ENCODE results near the gene ACOT11.

The ACOT11 gene

GRCh38 chr1:54575605-54576290 lies 27.7 kb downstream of the ACOT11 start:
- TF ChIP-seq CTCF (conservative IDR thresholded peaks at IDR 0.05), result no peak
- H3K27ac ChIP-seq, result no peak overlapping the region

GRCh38 chr1:54577612-54578011 lies 29.6 kb downstream of the ACOT11 start:
- peak overlapping the region; percentile 56; the same call in 1 of the 2 replicates for H3K27ac ChIP-seq
- TF ChIP-seq CTCF (conservative IDR thresholded peaks at IDR 0.05), result no peak

GRCh38 chr1:54579337-54579781 lies 31.3 kb downstream of the ACOT11 start:
- no peak for TF ChIP-seq CTCF (conservative IDR thresholded peaks at IDR 0.05)
- H3K27ac ChIP-seq, result peak overlapping the region; percentile 51

GRCh38 chr1:54580856-54581550 lies 33.0 kb downstream of the ACOT11 start:
- TF ChIP-seq CTCF (conservative IDR thresholded peaks at IDR 0.05), result no peak
- peak overlapping the region; percentile 81 for H3K27ac ChIP-seq

- TF ChIP-seq CTCF (conservative IDR thresholded peaks at IDR 0.05), result no peak
- peak overlapping the region; percentile 81 for H3K27ac ChIP-seq
These were observed 33.6 kb downstream of the ACOT11 start for GRCh38 chr1:54581621-54582035.

DNA sequence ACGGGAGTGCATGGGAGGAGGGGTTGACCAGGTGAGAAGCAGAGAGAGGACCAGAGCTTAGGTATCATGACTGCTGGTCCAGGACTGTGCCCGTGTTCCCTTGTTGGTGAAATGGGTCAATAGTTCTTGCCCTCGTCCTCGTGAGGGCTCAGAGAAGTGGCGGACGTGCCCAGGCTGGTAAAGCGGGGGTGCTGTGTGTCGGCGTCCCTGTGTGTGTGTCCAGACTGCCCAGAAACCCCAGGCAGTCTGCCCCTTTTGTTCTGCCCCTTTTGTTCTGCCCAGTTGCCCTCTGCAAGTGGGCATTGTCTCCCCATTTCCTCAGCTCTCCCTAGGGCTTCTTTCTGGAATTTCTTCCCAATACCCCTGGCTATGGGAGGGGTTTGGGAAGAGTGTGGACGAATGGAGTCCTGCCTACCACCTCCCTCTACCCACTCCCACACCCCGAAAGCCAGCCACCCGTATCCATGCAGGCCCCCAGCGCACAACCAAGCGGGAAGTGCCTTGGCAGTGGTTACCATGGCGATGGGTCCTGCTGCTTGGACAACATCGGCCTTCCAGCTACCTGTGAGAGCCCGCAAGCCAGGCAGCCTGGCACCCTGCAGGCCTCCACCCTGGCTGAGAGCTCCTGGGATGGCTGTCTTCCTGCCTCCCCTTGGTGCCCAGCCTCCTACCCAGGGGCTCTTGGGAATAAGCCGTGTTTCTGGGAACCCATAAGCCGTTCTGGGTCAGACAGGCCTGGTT lies 34.7 kb downstream of the ACOT11 start:
- TF ChIP-seq CTCF (conservative IDR thresholded peaks at IDR 0.05), result no peak
- peak overlapping the region; percentile 81 for H3K27ac ChIP-seq

DNA sequence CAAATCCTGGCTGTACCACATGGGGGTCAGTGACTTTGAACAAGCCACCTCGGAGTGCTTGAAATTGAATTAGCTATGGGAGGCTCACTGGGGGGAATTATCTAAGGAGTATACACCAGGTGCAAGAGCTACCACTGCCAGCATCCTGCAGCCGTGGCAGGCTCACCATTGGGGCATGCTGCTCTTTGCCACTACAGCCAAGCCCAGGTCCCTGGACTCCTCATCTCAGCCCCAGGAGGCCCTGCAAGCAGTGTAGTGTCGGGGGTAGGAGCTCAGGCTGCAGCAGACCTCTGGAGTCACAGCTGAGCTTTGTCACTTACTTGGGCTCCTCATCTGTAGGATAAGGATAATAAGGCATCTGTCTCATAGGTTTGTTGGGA lies 35.3 kb downstream of the ACOT11 start:
- TF ChIP-seq CTCF (conservative IDR thresholded peaks at IDR 0.05), result no peak
- H3K27ac ChIP-seq, result no peak overlapping the region
